ENCODE results near the gene DND1. TPM values are rescaled to one million over a fixed set of nuclear protein-coding genes. Genes with fewer than 3 reads are reported as not detected.

The DND1 gene
- polyA plus RNA-seq, 3 donors = 2.3 TPM; not detected in 2

GRCh38 chr5:140622301-140622700, 51.1 kb downstream of the DND1 start:
- DNase-seq = no peak
- Histone ChIP-seq H2AFZ (ENCODE audit: insufficient read depth, low read depth, low read length, poor library complexity, severe bottlenecking) (no peak overlapping the region), H4K20me1 (ENCODE audit: insufficient read depth, low read length) (no peaks in the 10 kb centered on the region), H3K36me3 (replicated peaks in 1 of 2; ENCODE audit: control insufficient read depth in 1 of 2, insufficient read depth in 2 of 2, low read length in 2 of 2) (no peaks in the 10 kb centered on the region), H3K4me3 (replicated peaks in 1 of 3; ENCODE audit: low read depth in 2 of 3, low read length in 3 of 3) (no peak overlapping the region), H3K9me3 (replicated peaks in 1 of 2; ENCODE audit: control insufficient read depth in 1 of 2, insufficient read depth in 1 of 2, low read length in 2 of 2) (no peaks in the 10 kb centered on the region), H3K4me1 (ENCODE audit: control insufficient read depth in 1 of 2, insufficient read depth in 2 of 2, low read length in 2 of 2) (peaks cover 15 to 17% of the 10 kb centered on the region in 2 donors), H3K27ac (ENCODE audit: low read depth in 1 of 2, low read length in 2 of 2) (no peak overlapping the region), H3K79me2 (ENCODE audit: insufficient read depth, low read length) (no peaks in the 10 kb centered on the region), H3K4me2 (replicated peaks; ENCODE audit: extremely low read depth, low read length, poor library complexity, severe bottlenecking) (no peak overlapping the region), H3K9ac (ENCODE audit: insufficient read depth, low read length, poor library complexity, severe bottlenecking) (no peak overlapping the region), H3K27me3 (ENCODE audit: control insufficient read depth in 2 of 2, insufficient read depth in 2 of 2, low read length in 2 of 2) (no peaks in the 10 kb centered on the region)
- WGBS (ENCODE audit: insufficient coverage) = 100% methylated on average over 2 of the region's 3 CpGs
- Mint-ChIP-seq H3K4me1 (peaks cover 34% of the 10 kb centered on the region), H3K36me3 (peaks cover 14% of the 10 kb centered on the region in 2 donors), H3K27ac (peak overlapping the region in 1 of 7 donors; percentile 61), H3K4me3 (no peak overlapping the region), H3K9me3 (peaks cover 0 to 10% (median 4%) of the 10 kb centered on the region in 7 donors), H3K27me3 (ENCODE audit: low read depth in 3 of 3) (peaks cover 2 to 4% (median 2%) of the 10 kb centered on the region in 3 donors)
- intact Hi-C loops (cut with micrococcal nuclease) = no loop called here
- TF ChIP-seq, protein P1, sequence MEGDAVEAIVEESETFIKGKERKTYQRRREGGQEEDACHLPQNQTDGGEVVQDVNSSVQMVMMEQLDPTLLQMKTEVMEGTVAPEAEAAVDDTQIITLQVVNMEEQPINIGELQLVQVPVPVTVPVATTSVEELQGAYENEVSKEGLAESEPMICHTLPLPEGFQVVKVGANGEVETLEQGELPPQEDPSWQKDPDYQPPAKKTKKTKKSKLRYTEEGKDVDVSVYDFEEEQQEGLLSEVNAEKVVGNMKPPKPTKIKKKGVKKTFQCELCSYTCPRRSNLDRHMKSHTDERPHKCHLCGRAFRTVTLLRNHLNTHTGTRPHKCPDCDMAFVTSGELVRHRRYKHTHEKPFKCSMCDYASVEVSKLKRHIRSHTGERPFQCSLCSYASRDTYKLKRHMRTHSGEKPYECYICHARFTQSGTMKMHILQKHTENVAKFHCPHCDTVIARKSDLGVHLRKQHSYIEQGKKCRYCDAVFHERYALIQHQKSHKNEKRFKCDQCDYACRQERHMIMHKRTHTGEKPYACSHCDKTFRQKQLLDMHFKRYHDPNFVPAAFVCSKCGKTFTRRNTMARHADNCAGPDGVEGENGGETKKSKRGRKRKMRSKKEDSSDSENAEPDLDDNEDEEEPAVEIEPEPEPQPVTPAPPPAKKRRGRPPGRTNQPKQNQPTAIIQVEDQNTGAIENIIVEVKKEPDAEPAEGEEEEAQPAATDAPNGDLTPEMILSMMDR (IDR thresholded peaks at IDR 0.05) = no peak

Small RNA genes lying within 50 kb of the gene (small RNA-seq; reads per million reads assigned to genes)
- gene VTRNA1-1 (ENCODE audit: insufficient read length, low read depth) = 120 reads per million, percentile 96 among the genes with 10 or more reads in this experiment
- gene VTRNA1-2 (ENCODE audit: insufficient read length, low read depth) = not detected

Other genes starting within 250 kb of the DND1 start
- gene EIF4EBP3, start 125.9 kb downstream of the DND1 start, polyA plus RNA-seq = 10 to 100 TPM; 22.8 to 46.0 (median 41.9) TPM
- 10 to 100 TPM; 72.4 to 97.2 (median 80.8) TPM for gene SRA1, start 116.1 kb downstream of the DND1 start, polyA plus RNA-seq
- gene APBB3, start 109.0 kb downstream of the DND1 start, polyA plus RNA-seq = 100 to 1,000 TPM in 1 of 3 donors, 1 to 10 TPM in 2; 4.9 to 211 (median 7.4) TPM
- 10 to 100 TPM; 44.0 to 67.1 (median 58.8) TPM for gene SLC35A4, start 108.7 kb downstream of the DND1 start, polyA plus RNA-seq
- 1,000 to 10,000 TPM; 1,687 to 3,095 (median 2,434) TPM for gene CD14, start 40.4 kb downstream of the DND1 start, polyA plus RNA-seq
- gene TMCO6, start 34.1 kb downstream of the DND1 start, polyA plus RNA-seq = 10 to 100 TPM in 2 of 3 donors, 1 to 10 TPM in 1; 9.8 to 45.5 (median 12.6) TPM
- gene NDUFA2, start 25.9 kb downstream of the DND1 start, polyA plus RNA-seq = 100 to 1,000 TPM in 2 of 3 donors, 10 to 100 TPM in 1; 90.1 to 246 (median 207) TPM
- 10 to 100 TPM; 58.3 to 86.6 (median 80.9) TPM for gene IK, start 25.7 kb downstream of the DND1 start, polyA plus RNA-seq
- 10 to 100 TPM; 11.2 to 36.8 (median 13.3) TPM for gene WDR55, start 8.7 kb downstream of the DND1 start, polyA plus RNA-seq
- 10 to 100 TPM; 28.4 to 34.3 (median 31.9) TPM for gene HARS1, start 17.8 kb upstream of the DND1 start, polyA plus RNA-seq
- 10 to 100 TPM in 1 of 3 donors, 1 to 10 TPM in 2; 6.4 to 26.1 (median 8.3) TPM for gene HARS2, start 17.9 kb upstream of the DND1 start, polyA plus RNA-seq
- gene ZMAT2, start 26.9 kb upstream of the DND1 start, polyA plus RNA-seq = 10 to 100 TPM; 22.5 to 59.5 (median 52.5) TPM
- gene PCDHA1, start 112.6 kb upstream of the DND1 start, polyA plus RNA-seq = not detected
- not detected for gene PCDHA2, start 121.3 kb upstream of the DND1 start, polyA plus RNA-seq
- gene PCDHA3, start 127.5 kb upstream of the DND1 start, polyA plus RNA-seq = not detected
- gene PCDHA4, start 133.5 kb upstream of the DND1 start, polyA plus RNA-seq = not detected
- gene PCDHA5, start 148.0 kb upstream of the DND1 start, polyA plus RNA-seq = not detected
- not detected for gene PCDHA6, start 154.4 kb upstream of the DND1 start, polyA plus RNA-seq
- gene PCDHA7, start 160.7 kb upstream of the DND1 start, polyA plus RNA-seq = not detected
- gene PCDHA8, start 167.6 kb upstream of the DND1 start, polyA plus RNA-seq = not detected
- not detected for gene PCDHA9, start 174.8 kb upstream of the DND1 start, polyA plus RNA-seq
- not detected for gene PCDHA10, start 182.3 kb upstream of the DND1 start, polyA plus RNA-seq
- not detected for gene PCDHA11, start 195.4 kb upstream of the DND1 start, polyA plus RNA-seq
- gene PCDHA12, start 201.7 kb upstream of the DND1 start, polyA plus RNA-seq = not detected
- gene PCDHA13, start 208.5 kb upstream of the DND1 start, polyA plus RNA-seq = not detected

Measured in CD14-positive monocyte (primary cell).